Dermis blood vessel endothelial cell (primary cell): Measurements from ENCODE around the gene LCA5L. TPM values are rescaled to one million over a fixed set of nuclear protein-coding genes. Genes with fewer than 3 reads are reported as not detected.

ENCODE experiments used
- DNase-seq: peaks from one replicate; pipeline ENCODE4 v3.0.0; 2010
- total RNA-seq: library from RNA; depleted of rRNA; stranded (reverse); fragments of >200 nt; gene quantifications from 2 replicates; pipeline ENCODE4 v1.2.3, GENCODE V29; 2014

Gene LCA5L
- total RNA-seq, result 0.70 and 1.7 TPM in 2 replicates

DNA sequence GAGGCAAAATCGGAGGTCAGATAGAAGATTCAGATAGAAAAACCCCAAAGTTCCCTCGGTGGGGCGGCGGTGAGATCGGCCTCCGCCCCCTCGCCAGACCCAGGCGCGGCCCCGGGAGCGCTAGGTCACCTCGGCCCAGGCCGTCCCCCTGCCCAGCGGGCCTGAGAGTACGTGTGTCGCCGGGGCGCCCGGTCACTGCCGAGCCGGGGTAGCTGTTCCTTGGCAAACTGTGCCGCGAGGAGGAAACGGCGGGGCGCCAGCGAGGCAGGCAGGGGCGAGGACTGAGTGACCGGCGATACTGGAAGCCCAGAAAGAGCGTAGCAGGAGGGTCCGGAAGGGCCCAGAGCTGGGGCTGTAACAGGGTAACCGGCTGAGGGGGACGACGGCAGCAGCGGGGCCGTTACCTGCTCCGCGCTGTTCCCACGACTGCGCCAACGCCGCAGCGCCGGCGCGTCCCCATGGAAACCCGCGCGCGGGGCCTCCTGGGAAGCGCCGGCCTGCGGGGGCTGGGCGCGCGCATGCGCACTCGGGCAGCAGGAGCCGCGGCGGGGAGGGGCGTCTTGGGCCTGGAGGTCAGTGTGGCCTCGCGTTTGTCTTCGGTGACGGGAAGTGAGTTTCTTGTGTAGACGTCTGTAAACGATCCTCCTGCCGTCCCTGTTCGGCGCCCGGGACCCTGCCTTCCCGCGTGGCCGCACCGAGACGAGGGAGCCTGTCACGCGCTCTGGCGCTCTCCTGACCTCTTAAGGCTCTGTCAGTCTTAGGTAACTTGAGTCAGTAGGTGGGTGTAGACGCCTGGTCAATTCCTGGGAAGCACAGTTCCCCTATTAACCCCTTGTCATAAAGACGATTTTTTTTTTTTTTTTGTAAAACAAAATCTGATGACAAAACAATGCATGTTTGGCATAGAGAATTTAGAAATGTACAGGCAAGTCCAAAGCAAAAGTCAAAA, at the start of gene LCA5L:
LCA5L (minus strand) TSS at position 458 of the 949 bp plus-strand sequence. CDS start 17,285 bp downstream, outside the sequence.
- peak; percentile 94 for DNase-seq

DNA sequence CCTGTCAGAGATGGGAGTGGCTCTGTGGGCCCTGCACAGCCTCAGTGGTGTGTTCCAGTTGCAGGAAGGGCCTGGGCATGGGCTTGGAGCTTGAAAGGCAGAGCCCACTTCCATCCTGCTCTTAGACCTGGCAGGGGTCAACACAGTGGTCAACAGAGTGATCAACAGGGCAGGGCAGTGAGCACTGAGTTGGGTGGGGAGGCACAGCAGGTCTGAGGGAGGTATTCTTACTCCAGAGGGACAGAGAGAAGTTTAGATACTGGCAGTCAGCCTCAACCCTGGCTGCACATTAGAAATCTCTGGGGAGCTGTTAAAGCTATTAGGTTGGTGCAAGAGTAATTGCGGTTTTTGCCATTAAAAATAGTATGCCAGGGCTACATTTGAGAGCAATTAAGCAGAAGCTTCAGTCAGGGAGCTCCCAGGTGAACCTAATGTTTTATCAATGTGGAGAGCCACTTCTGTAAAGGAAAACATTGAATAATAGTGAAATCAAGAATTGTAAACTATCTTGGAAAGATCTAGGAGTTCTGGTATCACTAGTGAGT, 43.9 kb upstream of the LCA5L start:
- no peak for DNase-seq

DNA sequence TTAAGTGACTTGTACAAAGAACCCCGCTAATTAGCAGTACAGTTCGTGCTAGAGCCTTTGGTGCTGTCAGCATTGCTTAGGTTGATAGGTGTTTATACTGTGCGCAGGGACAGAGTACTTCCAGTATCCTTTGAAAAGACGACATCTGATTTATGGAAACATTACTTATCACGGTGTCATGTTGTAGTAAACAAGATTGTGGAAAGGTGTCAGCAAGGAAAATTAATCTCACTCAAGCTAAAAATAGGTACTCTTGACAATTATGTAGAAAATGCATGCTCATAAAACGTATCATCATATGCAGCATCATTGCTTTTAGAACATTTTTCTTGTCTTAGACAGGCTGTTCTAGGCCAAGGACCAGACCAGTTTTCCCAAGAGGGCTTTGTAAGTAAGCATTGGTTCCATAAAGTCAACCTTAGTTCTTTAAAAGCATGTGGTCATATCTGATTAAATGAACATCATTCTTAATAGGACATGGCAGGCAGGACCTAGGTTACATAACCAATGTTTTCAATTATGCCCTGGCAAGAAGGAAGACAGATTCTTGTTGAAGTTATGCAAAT, 39.2 kb upstream of the LCA5L start:
- DNase-seq, result no peak

DNA sequence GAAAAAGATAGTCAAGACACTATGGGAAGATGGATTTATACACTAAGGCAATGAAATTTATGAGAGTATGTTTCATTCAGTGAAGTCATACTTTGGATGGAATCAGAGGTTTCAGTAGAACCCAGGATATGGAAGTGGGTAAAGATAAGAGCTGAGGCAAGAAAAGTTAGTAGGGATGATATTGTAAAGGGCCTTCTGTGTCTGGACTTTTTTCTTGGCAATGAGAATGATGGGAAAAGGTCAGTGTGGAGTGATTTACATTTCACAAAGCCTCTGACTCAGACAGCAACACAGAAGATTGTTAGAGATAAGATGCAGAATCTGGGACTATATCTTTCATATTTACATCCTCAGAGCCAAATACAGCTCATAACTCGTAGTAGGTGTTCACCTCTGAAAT, 38.3 kb upstream of the LCA5L start:
- DNase-seq, result no peak

DNA sequence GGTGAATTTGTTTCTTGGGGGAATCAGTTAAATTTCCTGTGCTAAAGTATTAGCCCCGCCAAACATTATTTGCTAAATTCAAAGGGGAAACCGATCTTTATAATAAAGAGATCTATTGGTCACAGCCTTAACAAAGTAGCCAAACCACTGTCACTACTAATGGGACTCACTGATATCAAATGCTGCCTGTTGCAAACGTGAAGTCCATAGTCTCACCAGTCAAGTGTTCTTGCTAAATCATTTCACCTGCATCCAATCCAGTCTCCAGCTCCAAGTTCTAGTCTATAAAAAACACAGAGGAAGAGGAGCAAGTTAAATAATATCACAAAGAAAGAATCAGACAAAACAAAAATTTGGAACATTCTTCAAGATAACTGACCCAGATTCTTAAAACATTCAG, 36.3 kb upstream of the LCA5L start:
- DNase-seq, result no peak

DNA sequence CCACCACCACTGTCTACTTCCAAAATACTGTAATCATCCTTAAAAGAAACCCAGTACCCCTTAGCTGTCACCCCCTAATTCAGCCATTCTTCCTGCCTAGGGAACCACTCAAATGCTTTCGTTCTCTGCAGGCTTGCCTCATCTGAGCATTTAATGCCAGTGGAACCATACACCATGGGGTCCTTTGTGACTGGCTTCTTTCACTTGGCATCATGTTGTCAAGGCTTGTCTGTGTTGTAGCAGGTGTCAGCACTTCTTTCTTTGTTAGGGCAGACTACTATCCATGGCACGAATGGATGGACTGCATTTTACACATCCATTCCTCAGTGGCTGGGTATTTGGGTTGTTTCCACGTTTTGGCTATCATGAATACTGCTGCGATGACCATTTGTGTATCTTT, 34.7 kb upstream of the LCA5L start:
- DNase-seq, result no peak

DNA sequence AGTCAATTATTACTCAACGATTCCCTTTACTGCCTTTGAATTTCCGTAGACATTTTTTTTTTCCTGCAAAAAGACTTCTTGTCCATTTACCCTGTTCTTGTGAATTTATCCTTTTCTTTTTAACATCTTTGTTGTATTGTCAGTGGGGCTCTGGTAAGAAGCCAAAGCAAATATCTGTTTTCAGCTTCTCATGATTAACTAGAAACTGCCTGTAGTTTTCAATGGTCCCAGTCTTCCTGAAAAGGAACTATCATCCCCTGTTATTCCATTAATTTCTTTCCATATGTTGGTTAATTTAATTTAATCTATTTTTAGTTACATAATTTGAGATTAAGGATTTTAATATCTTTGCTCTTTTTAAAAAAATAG, 34.2 kb upstream of the LCA5L start:
- DNase-seq, result no peak

DNA sequence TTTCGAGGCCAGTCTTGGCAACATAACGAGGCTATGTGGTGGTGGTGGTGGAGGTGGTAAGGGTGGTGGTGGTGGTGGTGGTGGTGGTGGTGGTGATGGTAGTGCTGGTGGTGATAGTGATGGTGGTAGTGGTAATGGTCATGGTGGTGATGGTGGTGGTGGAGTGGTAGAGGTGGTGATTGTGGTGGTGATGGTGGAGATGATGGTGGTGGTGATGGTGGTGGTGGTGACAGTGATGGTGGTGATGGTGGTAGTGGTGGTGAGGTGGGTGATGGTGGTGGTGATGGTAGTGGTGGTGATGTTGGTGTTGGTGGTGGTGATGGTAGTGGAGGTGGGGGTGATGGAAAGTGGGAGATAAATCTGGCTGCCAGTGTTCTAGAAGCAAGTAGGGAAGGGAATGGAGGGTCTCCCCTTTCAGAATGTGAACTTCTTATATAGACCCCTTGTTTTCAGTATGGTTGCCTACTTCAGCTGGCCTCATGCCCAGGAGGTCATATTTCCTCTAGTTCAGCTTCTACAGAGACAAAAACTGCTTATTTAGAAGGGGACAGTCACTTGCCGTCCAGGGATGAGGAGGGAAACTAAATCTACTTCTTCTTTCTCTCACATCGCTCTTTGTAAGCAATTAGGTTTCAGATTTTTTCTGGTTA, 33.7 kb upstream of the LCA5L start:
- no peak for DNase-seq

DNA sequence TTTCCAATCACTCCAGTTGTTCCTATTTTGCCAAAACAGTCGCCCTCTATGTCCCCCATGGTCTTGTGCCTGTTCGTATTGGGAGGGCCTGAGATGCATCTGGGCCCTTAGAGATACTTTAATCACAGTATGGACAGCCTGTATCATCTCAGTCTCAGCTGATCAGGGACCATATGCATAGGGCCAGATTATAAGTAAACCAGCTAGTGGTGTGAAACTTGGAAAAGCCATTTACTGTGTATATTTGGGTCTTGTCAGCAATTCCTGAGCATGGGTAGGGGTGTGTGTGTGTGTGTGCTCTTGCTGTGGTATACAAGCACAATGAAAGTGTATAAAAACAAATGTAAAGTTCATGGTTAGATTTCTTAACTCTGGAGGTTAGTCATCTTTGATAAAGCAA, 29.0 kb upstream of the LCA5L start:
- DNase-seq, result no peak

DNA sequence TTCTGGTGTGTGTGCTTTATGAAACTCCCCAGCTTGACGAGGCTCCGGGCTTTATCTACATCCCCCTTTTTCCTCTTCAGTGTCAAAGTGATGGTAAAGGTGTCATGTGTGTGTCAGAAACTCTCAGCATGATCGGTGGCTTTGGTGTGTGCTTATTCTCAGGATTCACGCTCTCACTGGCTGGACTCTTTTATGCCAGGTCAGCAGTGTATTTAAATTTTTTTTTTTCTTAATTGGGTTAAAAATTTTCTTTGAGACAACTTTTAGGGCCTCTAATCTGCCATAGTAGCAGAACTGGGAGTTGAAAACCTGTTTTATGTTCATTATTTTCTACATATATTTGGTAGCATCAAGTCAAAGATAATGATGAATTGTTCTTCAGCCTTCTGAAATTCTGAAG, 27.2 kb upstream of the LCA5L start:
- DNase-seq, result no peak

DNA sequence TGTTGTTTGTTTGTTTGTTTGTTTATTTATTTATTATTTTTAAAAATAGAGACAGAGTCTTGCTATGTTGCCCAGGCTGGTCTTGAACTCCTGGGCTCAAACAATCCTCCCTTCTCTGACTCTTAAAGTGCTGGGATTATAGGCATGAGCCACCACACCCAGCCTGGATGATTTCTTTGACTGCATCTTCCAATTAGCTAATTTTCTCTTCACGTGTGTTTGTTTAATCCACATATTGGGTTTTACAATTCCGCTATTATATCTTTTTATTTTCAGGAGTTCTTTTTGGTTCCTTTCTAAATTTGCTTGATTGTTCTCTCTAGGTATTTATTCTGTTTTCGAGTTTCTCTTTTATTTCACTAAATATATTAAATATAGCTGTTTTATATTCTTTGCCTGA, 26.0 kb upstream of the LCA5L start:
- DNase-seq, result no peak

DNA sequence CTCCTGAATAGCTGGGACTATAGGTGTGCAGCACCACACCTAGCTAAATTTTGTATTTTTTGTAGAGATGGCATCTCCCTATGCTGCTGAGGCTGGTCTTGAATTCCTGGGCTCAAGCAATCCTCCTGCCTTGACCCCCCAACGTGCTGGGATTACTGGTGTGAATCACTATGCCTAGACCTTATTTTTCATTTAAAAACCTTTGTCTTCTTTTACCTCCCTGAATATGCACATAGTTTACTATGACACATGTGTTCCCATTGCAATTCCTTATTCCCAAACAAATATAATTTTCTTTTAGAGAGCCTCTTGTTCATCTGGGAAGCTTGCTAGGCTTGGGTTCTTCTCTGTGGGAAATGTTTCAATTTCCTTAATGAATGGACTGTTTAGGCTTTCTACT, 23.0 kb upstream of the LCA5L start:
- DNase-seq, result no peak

DNA sequence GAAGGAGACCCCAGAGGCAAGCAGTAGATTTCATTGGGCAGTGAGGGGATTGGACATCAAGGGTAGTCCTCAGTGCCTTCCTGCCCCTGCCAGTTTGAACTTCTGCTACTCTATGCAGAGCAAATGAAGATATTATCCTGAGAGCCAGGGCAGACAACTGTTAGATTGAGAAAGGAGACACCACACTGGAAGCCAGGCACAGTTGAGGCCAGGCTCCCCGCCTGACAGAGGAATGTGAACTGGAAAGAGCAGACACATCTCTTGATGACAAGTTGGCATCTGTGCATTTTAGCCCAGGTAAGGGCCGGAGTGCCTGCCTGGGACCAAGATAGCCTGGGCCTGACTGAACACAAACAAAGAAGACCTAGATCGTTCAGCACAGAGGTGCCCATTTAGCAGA, 22.2 kb upstream of the LCA5L start:
- no peak for DNase-seq

DNA sequence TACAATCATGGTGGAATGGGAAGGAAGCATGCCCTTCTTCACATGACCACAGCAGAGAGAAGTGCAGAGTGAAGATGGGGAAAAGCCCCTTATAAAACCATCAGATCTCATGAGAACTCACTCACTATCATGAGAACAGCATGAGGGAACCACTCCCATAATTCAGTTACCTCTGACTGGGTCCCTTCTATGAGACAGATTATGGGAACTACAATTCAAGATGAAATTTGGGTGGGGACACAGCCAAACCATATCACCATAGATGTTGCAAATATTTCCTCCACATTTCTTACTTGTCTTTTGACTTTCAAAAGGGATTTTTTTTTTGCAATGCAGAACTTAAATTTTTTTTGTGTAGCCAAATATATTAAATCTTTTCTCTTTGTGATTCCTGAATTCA, 21.0 kb upstream of the LCA5L start:
- DNase-seq, result no peak

DNA sequence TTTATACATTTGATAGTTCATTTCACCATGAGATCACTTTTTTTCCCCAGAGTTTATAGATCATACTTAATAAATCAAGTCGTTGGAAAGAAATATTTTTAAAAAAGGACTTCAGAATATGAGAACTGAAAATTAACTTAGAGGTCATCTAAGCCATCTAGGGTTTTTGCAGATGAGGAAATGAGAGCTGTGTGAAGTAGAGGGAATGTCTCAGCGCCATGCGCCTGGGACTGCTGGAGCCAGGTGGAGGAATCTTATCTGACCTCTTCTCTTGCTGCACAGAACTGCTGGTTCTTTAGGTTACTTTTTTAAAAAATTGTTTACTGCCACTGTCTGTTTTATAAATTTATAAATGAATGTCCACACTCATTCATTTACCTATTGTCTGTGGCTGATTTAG, 17.7 kb upstream of the LCA5L start:
- DNase-seq, result no peak

DNA sequence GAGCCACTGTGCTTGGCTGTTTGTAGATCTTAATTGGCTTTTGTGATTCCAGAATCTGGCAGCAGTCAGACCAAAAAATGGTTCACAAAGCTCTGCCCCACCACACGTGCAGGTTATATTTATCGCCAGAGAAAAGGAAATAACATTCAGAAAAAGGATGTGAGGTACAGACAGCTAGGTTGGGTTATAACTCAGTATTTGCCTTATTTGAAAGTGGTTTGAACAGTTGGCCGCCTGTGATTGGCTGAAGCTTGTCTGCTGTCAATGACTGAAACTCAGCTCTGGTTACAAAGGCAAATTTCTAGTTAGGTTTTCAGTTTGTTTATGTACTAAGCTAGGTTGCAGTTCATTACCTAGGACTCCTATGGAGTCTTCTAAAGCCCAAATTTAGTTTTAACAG, 15.8 kb upstream of the LCA5L start:
- DNase-seq, result no peak

DNA sequence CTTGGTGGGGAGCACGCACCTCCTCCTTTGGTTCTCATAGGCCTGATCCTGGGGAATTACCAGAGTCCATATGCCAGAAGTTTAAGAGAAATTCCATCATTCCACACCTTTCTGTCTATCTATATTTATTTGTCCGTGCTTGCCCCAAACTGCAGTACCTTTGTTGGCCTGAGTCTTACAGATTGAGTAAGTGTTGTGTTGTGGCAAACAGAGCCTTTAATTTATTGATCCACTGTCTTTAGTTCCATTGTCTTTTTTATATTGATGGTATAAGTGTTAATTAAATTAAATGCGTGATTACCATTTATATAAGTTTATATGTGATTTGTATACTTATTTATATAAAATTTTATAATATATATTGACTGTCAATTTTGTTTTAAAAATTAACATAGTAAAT, 11.1 kb upstream of the LCA5L start:
- DNase-seq, result no peak

DNA sequence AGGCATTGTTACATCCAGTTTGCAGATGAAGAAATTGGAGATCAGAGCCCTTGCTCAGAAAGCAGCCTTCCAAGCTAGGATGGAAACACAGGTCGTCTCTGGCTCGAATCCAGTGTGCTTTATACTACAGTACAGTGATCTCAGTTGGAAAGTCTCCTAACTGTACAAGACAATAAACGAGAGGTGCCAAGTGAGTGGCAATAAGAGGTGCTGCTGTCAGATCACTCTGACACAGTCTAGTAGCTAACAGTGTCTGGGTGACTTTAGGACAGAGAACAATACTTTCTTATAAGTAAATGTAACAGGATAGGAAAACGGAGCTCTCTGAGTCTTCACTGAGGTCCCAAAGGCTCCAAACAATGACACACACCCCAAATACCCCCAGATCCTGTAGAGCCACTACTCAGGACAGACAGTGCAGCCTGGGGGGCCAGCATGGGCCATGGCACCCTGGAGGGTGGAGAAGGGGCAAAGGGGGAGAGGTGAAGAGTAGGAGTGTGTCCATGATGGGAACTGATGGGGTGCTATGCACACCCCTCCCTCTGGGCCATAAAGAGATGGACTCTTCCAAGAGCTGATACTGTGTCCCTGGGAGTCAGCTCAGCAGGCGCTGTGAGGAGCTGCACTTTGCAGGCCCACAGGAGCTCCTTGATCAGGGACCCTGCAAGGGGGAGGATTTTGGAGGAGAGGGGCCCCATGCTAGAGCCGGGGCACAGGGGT, 9.5 kb upstream of the LCA5L start:
- no peak for DNase-seq

DNA sequence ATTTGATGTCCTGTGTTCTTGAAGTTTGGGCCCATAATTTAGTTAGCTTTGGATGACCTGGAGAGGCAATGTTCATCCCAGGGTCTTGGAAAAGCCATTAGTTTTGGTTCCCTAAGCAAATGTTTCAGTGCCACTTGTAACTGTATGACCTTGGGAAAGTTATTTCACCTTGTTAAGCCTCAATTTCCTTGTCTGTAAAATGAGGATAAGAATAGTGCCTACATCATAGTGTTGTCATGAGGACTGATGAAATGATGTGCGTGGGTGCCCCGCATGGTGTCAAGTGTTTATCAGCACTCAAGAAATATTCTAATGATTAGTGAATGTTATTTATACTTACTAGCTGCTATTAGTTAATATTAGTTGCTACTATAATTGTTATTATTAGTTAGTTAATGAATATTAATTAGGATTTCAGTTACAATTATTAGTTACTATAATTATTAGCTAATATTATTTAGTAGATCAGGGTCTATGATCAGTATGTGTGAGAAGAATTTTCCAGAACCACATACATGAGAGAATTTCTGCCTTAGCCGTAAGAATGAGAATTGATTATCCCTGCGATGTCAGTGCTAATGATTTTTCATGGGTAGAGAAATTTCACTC, 8.1 kb upstream of the LCA5L start:
- DNase-seq, result no peak

DNA sequence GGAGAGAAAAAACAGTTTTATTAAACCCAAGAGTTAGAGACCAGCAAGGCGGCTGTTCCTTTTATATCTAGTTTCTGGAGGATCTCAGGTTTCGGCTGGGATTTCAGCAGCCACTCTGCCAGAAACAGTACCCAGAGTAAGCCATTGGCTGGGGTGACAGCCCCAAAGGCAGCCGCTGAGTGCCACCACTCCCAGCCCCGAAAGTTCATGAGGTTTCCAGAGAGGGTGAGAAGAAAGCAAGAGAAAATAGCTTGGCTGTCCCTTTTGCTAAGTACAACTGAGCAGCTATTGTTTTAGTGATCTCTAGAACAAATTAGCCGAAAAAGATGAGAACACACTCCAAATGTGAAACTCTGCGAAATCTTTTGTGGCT, 7.4 kb upstream of the LCA5L start:
- no peak for DNase-seq

DNA sequence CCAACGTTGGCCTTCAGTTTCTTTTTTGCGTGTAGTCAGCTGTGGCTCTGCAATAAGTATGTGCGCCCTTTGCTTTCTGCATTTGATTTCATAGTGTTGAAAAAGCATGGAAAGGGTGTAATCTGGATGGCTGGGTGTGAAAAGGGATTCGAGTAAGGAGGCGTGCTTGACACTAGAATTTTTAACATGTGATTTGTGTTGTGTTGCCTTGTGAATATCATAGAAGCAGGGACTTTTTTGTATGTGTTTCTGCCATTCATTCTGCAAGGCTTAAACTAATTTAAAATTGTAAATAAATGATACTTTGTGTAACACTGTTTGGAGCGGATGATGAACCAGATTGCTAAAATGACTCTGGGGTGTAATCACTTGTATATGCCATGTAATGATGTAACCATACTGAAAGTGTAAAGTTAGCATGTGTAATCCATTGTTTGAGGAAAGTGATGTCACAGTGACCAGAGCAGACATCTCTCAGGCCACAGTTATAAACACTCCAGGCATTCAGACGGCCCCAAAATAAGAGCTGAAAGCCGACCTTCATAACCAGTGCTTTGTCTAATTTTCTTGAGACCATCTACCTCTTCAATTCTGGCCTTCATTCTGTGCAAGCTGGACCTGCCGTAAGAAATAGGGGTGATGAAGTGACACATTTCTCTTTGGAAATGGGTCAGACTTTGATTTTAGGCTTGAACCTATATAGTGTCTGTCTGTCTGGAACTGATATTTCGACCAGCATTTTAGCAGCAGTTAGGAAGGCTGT, 6.8 kb upstream of the LCA5L start:
- DNase-seq, result peak; percentile 5
